GM23338 (cell line): ENCODE results near the gene USP7.

Experiments used
- EZH2phosphoT487 ChIP-seq: fragments of 200-600 bp; sonication (generic); IDR thresholded peaks from one replicate; pipeline ENCODE4 v1.8.1; 2018; ENCODE audit warnings: antibody characterized with exemption; ENCODE audit not compliant: unreplicated experiment
- JUNB ChIP-seq: IDR thresholded peaks from one replicate; pipeline ENCODE4 v1.6.1; 2016; ENCODE audit warnings: antibody characterized with exemption; ENCODE audit not compliant: unreplicated experiment
- POLR2AphosphoS5 ChIP-seq: IDR thresholded peaks from 2 replicates; pipeline ENCODE4 v1.6.1; 2016; ENCODE audit warnings: antibody characterized with exemption, low read depth
- TF ChIP-seq, protein P1 (sequence below), 2 experiments: fragments of 200-600 bp in 1 of 2; sonication (generic) in 1 of 2; conservative IDR thresholded peaks; 2 replicates each; pipeline versions ENCODE4 v1.5.1 to v1.6.1; 2016 to 2017; ENCODE audit warnings: antibody characterized with exemption in 2 of 2, low read depth in 2 of 2, mild to moderate bottlenecking in 2 of 2, moderate library complexity in 1 of 2
- TF ChIP-seq, protein P2 (sequence below): IDR thresholded peaks from one replicate; pipeline ENCODE4 v1.6.1; 2018; ENCODE audit warnings: antibody characterized with exemption; ENCODE audit not compliant: unreplicated experiment

GRCh38 chr16:8990445-8990844, 26.7 kb upstream of the USP7 start:
- TF ChIP-seq, protein P1, sequence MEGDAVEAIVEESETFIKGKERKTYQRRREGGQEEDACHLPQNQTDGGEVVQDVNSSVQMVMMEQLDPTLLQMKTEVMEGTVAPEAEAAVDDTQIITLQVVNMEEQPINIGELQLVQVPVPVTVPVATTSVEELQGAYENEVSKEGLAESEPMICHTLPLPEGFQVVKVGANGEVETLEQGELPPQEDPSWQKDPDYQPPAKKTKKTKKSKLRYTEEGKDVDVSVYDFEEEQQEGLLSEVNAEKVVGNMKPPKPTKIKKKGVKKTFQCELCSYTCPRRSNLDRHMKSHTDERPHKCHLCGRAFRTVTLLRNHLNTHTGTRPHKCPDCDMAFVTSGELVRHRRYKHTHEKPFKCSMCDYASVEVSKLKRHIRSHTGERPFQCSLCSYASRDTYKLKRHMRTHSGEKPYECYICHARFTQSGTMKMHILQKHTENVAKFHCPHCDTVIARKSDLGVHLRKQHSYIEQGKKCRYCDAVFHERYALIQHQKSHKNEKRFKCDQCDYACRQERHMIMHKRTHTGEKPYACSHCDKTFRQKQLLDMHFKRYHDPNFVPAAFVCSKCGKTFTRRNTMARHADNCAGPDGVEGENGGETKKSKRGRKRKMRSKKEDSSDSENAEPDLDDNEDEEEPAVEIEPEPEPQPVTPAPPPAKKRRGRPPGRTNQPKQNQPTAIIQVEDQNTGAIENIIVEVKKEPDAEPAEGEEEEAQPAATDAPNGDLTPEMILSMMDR (conservative IDR thresholded peaks at IDR 0.05; ENCODE audit: low read depth in 2 of 2): no peak
- no peak for TF ChIP-seq EZH2phosphoT487
- TF ChIP-seq, protein P2, sequence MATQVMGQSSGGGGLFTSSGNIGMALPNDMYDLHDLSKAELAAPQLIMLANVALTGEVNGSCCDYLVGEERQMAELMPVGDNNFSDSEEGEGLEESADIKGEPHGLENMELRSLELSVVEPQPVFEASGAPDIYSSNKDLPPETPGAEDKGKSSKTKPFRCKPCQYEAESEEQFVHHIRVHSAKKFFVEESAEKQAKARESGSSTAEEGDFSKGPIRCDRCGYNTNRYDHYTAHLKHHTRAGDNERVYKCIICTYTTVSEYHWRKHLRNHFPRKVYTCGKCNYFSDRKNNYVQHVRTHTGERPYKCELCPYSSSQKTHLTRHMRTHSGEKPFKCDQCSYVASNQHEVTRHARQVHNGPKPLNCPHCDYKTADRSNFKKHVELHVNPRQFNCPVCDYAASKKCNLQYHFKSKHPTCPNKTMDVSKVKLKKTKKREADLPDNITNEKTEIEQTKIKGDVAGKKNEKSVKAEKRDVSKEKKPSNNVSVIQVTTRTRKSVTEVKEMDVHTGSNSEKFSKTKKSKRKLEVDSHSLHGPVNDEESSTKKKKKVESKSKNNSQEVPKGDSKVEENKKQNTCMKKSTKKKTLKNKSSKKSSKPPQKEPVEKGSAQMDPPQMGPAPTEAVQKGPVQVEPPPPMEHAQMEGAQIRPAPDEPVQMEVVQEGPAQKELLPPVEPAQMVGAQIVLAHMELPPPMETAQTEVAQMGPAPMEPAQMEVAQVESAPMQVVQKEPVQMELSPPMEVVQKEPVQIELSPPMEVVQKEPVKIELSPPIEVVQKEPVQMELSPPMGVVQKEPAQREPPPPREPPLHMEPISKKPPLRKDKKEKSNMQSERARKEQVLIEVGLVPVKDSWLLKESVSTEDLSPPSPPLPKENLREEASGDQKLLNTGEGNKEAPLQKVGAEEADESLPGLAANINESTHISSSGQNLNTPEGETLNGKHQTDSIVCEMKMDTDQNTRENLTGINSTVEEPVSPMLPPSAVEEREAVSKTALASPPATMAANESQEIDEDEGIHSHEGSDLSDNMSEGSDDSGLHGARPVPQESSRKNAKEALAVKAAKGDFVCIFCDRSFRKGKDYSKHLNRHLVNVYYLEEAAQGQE: no peak
- no peak for TF ChIP-seq JUNB
- TF ChIP-seq POLR2AphosphoS5: no peak
